Peyer's patch (tissue), 4 donors: ENCODE results near the gene PIEZO1.

Experiments used
- CTCF ChIP-seq, 6 experiments: fragments of 450-650 bp in 4 of 6; fragments of 200-600 bp in 2 of 6; sonication (generic) in 1 of 6; IDR thresholded peaks; one replicate each; pipeline ENCODE4 v1.5.1; 2017 to 2019; ENCODE audit warnings: antibody characterized with exemption in 6 of 6, mild to moderate bottlenecking in 3 of 6, moderate library complexity in 1 of 6
- POLR2A ChIP-seq, 2 donors: fragments of 450-650 bp; IDR thresholded peaks; one replicate each; pipeline ENCODE4 v1.5.1; 2017; ENCODE audit warnings: antibody characterized with exemption in 2 of 2, mild to moderate bottlenecking in 2 of 2, moderate library complexity in 2 of 2

GRCh38 chr16:88828711-88829110 is 43.7 kb upstream of the PIEZO1 start:
- TF ChIP-seq CTCF (IDR thresholded peaks at IDR 0.05) (no peak), POLR2A (IDR thresholded peaks at IDR 0.05) (no peak)
